ENCODE data around the gene IL34.
"Not testable (repeated sequence)": the region's sequence is repeated elsewhere in the genome, so short reads cannot be mapped to it uniquely, and the experiment has no call there.

GRCh38 chr16:70633617-70634016, 12.7 kb upstream of the IL34 start:
- not testable (repeated sequence) for TF ChIP-seq CTCF (IDR thresholded peaks at IDR 0.05; ENCODE audit: borderline replicate concordance, extremely low read depth, low read length, poor library complexity, severe bottlenecking); EZH2 (IDR thresholded peaks at IDR 0.05; ENCODE audit: borderline replicate concordance, low read depth, low read length, severe bottlenecking)
